ENCODE data around the gene E2F8. TPM values are rescaled to one million over a fixed set of nuclear protein-coding genes. Genes with fewer than 3 reads are reported as not detected.

E2F8 gene
- total RNA-seq, 1 donor from 2014 or later = 3.6 TPM

DNA sequence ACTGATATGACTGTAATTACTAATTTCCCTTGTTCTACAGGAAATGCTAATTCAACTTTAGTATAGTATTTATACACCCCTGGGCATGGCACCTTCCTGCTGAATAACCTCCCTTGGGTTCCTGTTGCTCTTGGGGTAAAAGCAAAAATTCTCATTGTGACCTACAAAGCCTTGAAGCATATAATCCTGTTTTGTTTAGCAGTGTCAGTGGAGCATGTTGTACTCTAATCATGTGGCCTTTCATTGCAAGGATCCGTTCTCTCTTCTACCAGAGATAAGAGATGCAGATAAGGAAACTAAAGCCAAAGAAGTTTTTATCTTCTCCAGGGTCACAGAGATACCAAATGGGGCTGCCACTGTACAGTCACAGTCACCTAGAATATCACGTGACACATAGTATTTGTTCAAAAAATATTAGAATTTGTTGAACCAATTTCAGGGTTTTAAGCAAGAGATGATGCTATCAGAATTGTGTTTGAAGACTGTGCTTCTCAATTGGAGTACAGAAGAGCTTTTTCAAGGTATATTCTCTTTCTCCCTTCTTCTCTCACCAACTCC lies 64.0 kb downstream of the E2F8 start:
- Histone ChIP-seq H3K27ac (replicated peaks) (peak overlapping the region; percentile 81), H3K4me1 (peaks cover 48% of the 10 kb centered on the region), H3K4me3 (no peak overlapping the region), H3K27me3 (ENCODE audit: low read depth) (no peaks in the 10 kb centered on the region), H3K36me3 (peaks cover 8% of the 10 kb centered on the region), H3K9me3 (replicated peaks) (no peaks in the 10 kb centered on the region)
- no peak for DNase-seq
- intact Hi-C loops (cut with micrococcal nuclease) = no loop called here
- TF ChIP-seq, protein P1, sequence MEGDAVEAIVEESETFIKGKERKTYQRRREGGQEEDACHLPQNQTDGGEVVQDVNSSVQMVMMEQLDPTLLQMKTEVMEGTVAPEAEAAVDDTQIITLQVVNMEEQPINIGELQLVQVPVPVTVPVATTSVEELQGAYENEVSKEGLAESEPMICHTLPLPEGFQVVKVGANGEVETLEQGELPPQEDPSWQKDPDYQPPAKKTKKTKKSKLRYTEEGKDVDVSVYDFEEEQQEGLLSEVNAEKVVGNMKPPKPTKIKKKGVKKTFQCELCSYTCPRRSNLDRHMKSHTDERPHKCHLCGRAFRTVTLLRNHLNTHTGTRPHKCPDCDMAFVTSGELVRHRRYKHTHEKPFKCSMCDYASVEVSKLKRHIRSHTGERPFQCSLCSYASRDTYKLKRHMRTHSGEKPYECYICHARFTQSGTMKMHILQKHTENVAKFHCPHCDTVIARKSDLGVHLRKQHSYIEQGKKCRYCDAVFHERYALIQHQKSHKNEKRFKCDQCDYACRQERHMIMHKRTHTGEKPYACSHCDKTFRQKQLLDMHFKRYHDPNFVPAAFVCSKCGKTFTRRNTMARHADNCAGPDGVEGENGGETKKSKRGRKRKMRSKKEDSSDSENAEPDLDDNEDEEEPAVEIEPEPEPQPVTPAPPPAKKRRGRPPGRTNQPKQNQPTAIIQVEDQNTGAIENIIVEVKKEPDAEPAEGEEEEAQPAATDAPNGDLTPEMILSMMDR (IDR thresholded peaks at IDR 0.05; ENCODE audit: borderline replicate concordance) = no peak

Other genes starting within 250 kb of the E2F8 start
- not detected for gene MRGPRX2, start 180.2 kb downstream of the E2F8 start, total RNA-seq
- gene ZDHHC13, start 123.8 kb downstream of the E2F8 start, total RNA-seq = 8.0 TPM
- gene CSRP3, start 39.0 kb downstream of the E2F8 start, total RNA-seq = 2,290 TPM